Gastroesophageal sphincter (tissue), 3 donors: ENCODE results near the gene SCG3.

Experiments
- POLR2A ChIP-seq, 2 donors: fragments of 450-650 bp; IDR thresholded peaks; one replicate each; pipeline ENCODE4 v1.6.1; 2017; ENCODE audit warnings: antibody characterized with exemption in 2 of 2, mild to moderate bottlenecking in 2 of 2, moderate library complexity in 1 of 2
- TF ChIP-seq, protein P1 (sequence below), 4 experiments: fragments of 200-600 bp in 2 of 4; fragments of 450-650 bp in 2 of 4; sonication (generic) in 1 of 4; IDR thresholded peaks; one replicate each; pipeline ENCODE4 v1.5.1; 2017 to 2019; ENCODE audit warnings: antibody characterized with exemption in 4 of 4, mild to moderate bottlenecking in 2 of 4, moderate library complexity in 2 of 4

DNA sequence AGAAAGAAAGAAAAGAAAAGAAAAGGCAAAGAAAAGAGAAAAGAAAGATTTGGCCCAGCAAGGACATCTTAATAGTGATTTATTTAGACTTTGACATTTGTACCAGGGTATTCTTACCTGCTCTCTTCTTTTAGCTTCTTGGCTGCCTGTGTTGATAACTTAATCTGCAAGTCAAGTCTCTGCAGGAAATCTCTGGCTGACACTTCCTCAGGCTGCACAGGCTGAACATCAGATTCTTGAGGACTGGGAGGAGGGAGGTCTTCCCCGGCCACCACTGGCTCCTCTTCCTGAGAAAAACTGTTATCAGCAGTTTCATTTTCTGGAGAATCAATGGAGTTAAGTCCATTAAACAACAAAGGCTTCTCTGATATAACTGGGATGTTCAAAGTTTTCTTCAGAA lies 43.4 kb downstream of the SCG3 start:
- TF ChIP-seq, protein P1, sequence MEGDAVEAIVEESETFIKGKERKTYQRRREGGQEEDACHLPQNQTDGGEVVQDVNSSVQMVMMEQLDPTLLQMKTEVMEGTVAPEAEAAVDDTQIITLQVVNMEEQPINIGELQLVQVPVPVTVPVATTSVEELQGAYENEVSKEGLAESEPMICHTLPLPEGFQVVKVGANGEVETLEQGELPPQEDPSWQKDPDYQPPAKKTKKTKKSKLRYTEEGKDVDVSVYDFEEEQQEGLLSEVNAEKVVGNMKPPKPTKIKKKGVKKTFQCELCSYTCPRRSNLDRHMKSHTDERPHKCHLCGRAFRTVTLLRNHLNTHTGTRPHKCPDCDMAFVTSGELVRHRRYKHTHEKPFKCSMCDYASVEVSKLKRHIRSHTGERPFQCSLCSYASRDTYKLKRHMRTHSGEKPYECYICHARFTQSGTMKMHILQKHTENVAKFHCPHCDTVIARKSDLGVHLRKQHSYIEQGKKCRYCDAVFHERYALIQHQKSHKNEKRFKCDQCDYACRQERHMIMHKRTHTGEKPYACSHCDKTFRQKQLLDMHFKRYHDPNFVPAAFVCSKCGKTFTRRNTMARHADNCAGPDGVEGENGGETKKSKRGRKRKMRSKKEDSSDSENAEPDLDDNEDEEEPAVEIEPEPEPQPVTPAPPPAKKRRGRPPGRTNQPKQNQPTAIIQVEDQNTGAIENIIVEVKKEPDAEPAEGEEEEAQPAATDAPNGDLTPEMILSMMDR (IDR thresholded peaks at IDR 0.05), result no peak
- TF ChIP-seq POLR2A (IDR thresholded peaks at IDR 0.05), result no peak
